Hepatocyte (in vitro differentiated cells): ENCODE results near the gene SH2D1A. TPM values are rescaled to one million over a fixed set of nuclear protein-coding genes. Genes with fewer than 3 reads are reported as not detected.
A peak's percentile ranks its signal among the peaks of the same experiment; 100 is the strongest.
"Not testable (repeated sequence)": the region's sequence is repeated elsewhere in the genome, so short reads cannot be mapped to it uniquely, and the experiment has no call there.

Experiments used
- DNase-seq: peaks from one replicate; pipeline ENCODE4 v3.0.0-alpha.2; 2016; ENCODE audit warnings: low spot score
- H2AFZ ChIP-seq: fragments of 200-600 bp; sonication (generic); 2 replicates; pipeline ENCODE4 v1.6.0; 2016; ENCODE audit warnings: antibody characterized with exemption, mild to moderate bottlenecking
- H3K27ac ChIP-seq: fragments of 200-600 bp; sonication (generic); 2 replicates; pipeline ENCODE4 v1.5.1; 2016; ENCODE audit warnings: mild to moderate bottlenecking
- H3K27me3 ChIP-seq: fragments of 200-600 bp; sonication (generic); 2 replicates; pipeline ENCODE4 v1.6.1; 2016
- H3K36me3 ChIP-seq: fragments of 200-600 bp; sonication (generic); replicated peaks from 2 replicates; pipeline ENCODE4 v1.5.1; 2016; ENCODE audit warnings: low read depth; ENCODE audit not compliant: insufficient read depth
- H3K4me1 ChIP-seq: fragments of 200-600 bp; sonication (generic); 2 replicates; pipeline ENCODE4 v1.5.1; 2016; ENCODE audit warnings: mild to moderate bottlenecking, moderate library complexity; ENCODE audit not compliant: insufficient read depth
- H3K4me2 ChIP-seq: fragments of 200-600 bp; sonication (generic); 2 replicates; pipeline ENCODE4 v1.6.0; 2016
- H3K4me3 ChIP-seq: fragments of 200-600 bp; sonication (generic); 2 replicates; pipeline ENCODE4 v1.5.1; 2016; ENCODE audit warnings: mild to moderate bottlenecking
- H3K79me2 ChIP-seq: fragments of 200-600 bp; sonication (generic); 2 replicates; pipeline ENCODE4 v1.6.0; 2017; ENCODE audit warnings: mild to moderate bottlenecking
- H3K9me2 ChIP-seq: fragments of 200-600 bp; sonication (generic); replicated peaks from 2 replicates; pipeline ENCODE4 v1.6.0; 2017; ENCODE audit warnings: mild to moderate bottlenecking; ENCODE audit not compliant: insufficient read depth
- H3K9me3 ChIP-seq: fragments of 200-600 bp; sonication (generic); 2 replicates; pipeline ENCODE4 v1.5.1; 2016; ENCODE audit warnings: low read depth, mild to moderate bottlenecking
- H4K20me1 ChIP-seq: fragments of 200-600 bp; sonication (generic); 2 replicates; pipeline ENCODE4 v1.6.0; 2016; ENCODE audit warnings: mild to moderate bottlenecking; ENCODE audit not compliant: insufficient read depth, poor library complexity, severe bottlenecking
- CTCF ChIP-seq: fragments of 200-600 bp; sonication (generic); IDR thresholded peaks from 2 replicates; pipeline ENCODE4 v1.5.1; 2016; ENCODE audit warnings: antibody characterized with exemption, mild to moderate bottlenecking; ENCODE audit not compliant: poor library complexity
- EZH2 ChIP-seq: fragments of 200-600 bp; sonication (generic); IDR thresholded peaks from 2 replicates; pipeline ENCODE4 v1.6.1; 2016; ENCODE audit warnings: antibody characterized with exemption, mild to moderate bottlenecking, borderline replicate concordance
- EZH2phosphoT487 ChIP-seq: fragments of 200-600 bp; sonication (generic); IDR thresholded peaks from one replicate; pipeline ENCODE4 v1.6.1; 2018; ENCODE audit warnings: antibody characterized with exemption, mild to moderate bottlenecking, low read depth, moderate library complexity; ENCODE audit not compliant: unreplicated experiment, severe bottlenecking
- WGBS: methylation state at CpG from one replicate; pipeline ENCODE4 v1.1.6; 2016; ENCODE audit warnings: low lambda C conversion rate; ENCODE audit errors: missing lambda C conversion rate; 5-methylcytosine and 5-hydroxymethylcytosine counted together
- polyA plus RNA-seq: library from polyadenylated mRNA; unstranded; fragments of >200 nt; fragmentation: Nextera tagmentation; extraction: Ambion mirVana; gene quantifications from 2 replicates; pipeline ENCODE4 v1.2.1, GENCODE V29; 2016
- total RNA-seq: library from RNA; depleted of rRNA; stranded (reverse); fragments of >200 nt; gene quantifications from 2 replicates; pipeline ENCODE4 v1.2.3, GENCODE V29; 2014

The SH2D1A gene
- total and polyA plus RNA-seq, 2 experiments from 2014 or later, result not detected

DNA sequence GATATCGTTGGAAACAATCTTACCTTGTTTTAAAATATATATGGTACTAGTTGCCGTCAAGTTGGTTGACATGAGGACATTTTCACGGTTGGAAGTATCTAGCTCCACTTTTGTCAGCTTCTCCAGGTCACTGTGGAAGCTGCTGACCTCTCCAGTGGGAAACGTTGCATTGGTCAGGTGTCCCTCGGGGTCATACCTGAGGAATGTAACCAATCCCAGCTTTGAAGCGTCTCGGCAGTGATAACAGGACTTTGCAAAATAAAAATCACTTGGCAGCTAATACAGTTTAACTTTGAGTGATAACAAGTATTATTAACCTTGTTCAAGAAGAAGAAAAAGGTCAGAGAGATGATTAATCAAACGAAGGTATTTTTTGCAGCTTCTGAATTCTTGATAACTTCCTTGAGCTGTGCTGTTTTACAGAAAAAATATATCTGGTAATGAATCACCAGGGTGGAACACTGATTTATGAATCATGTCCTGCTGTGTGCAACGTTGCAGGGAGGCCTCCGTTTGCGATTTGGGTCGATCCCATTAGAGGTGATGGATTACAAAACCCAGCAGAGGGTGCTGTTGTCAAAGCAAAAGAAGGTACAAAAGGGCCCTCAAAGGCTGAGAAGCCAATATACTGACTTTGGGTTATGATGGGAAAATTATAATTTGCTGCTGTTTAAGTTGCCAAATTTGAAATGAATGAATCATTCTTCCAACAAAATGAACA is 60.1 kb downstream of the SH2D1A start:
- no peaks in the 10 kb centered on the region for H4K20me1 ChIP-seq
- H3K9me3 ChIP-seq, result no peaks in the 10 kb centered on the region
- H3K79me2 ChIP-seq, result no peaks in the 10 kb centered on the region
- H3K4me1 ChIP-seq, result no peaks in the 10 kb centered on the region
- no peak overlapping the region for H3K4me3 ChIP-seq
- no peak overlapping the region for H3K27ac ChIP-seq
- no peaks in the 10 kb centered on the region for H3K36me3 ChIP-seq
- no peaks in the 10 kb centered on the region for H3K9me2 ChIP-seq
- peak; percentile 53 for TF ChIP-seq CTCF
- TF ChIP-seq EZH2, result no peak
- TF ChIP-seq EZH2phosphoT487, result no peak
- no peak overlapping the region for H2AFZ ChIP-seq
- DNase-seq, result peak; percentile 73
- peak overlapping the region; percentile 31 for H3K4me2 ChIP-seq
- H3K27me3 ChIP-seq, result no peaks in the 10 kb centered on the region
- 46% methylated on average over 12 of the region's 12 CpGs for WGBS

DNA sequence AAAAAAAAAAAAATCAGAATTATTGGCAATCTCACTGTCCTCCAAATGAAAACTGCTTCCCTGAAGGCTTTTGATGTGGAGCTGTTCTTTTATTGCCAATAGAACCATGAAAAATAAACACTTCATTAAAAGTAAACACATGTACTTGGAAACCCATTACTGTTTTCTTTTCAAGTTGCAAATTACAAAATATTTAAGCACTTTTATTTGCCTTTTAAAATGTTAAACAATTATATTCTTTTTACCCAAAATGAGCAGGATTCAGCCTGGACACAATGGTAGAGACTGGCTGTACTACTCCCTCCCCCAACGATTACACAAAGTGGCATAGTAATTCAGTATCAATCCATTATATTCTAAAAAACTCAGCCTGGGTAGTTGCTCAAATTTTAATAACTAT is 60.9 kb downstream of the SH2D1A start:
- Histone ChIP-seq H3K4me2 (no peak overlapping the region), H3K27me3 (no peaks in the 10 kb centered on the region), H3K4me1 (no peaks in the 10 kb centered on the region), H3K9me3 (no peaks in the 10 kb centered on the region), H3K4me3 (no peak overlapping the region), H2AFZ (no peak overlapping the region), H3K79me2 (no peaks in the 10 kb centered on the region), H3K9me2 (no peaks in the 10 kb centered on the region), H3K36me3 (no peaks in the 10 kb centered on the region), H4K20me1 (no peaks in the 10 kb centered on the region), H3K27ac (no peak overlapping the region)
- 62% methylated on average over 1 of the region's 1 CpG for WGBS
- no peak for DNase-seq
- TF ChIP-seq CTCF (no peak), EZH2phosphoT487 (no peak), EZH2 (no peak)

- H3K27ac ChIP-seq, DNase-seq, H2AFZ ChIP-seq, H3K4me3 ChIP-seq, H3K9me2 ChIP-seq, H3K4me1 ChIP-seq, H4K20me1 ChIP-seq, H3K9me3 ChIP-seq, H3K27me3 ChIP-seq, H3K4me2 ChIP-seq, H3K36me3 ChIP-seq, H3K79me2 ChIP-seq: not testable (repeated sequence)
- 78% methylated on average over 4 of the region's 6 CpGs for WGBS
Observed at GRCh38 chrX:124408380-124408779, 62.0 kb downstream of the SH2D1A start.

GRCh38 chrX:124413244-124413643 is 66.9 kb downstream of the SH2D1A start:
- no peaks in the 10 kb centered on the region for H4K20me1 ChIP-seq
- H3K9me3 ChIP-seq, result no peaks in the 10 kb centered on the region
- 78% methylated on average over 6 of the region's 6 CpGs for WGBS
- no peak overlapping the region for H3K4me3 ChIP-seq
- no peaks in the 10 kb centered on the region for H3K4me1 ChIP-seq
- no peaks in the 10 kb centered on the region for H3K9me2 ChIP-seq
- DNase-seq, result no peak
- H2AFZ ChIP-seq, result no peak overlapping the region
- H3K27me3 ChIP-seq, result no peaks in the 10 kb centered on the region
- H3K27ac ChIP-seq, result no peak overlapping the region
- TF ChIP-seq EZH2phosphoT487 (no peak), EZH2 (no peak), CTCF (no peak)
- H3K36me3 ChIP-seq, result no peaks in the 10 kb centered on the region
- no peaks in the 10 kb centered on the region for H3K79me2 ChIP-seq
- no peak overlapping the region for H3K4me2 ChIP-seq
